ENCODE data around the gene GNAS.

Gene GNAS

GRCh38 chr20:58950603-58951002, 98.1 kb downstream of the GNAS start:
- FAIRE-seq: no peak
- TF ChIP-seq SPI1 (IDR thresholded peaks at IDR 0.05; ENCODE audit: low read depth, low read length) (no peak), TAF1 (IDR thresholded peaks at IDR 0.05; ENCODE audit: low read depth, low read length) (no peak), POLR2A (IDR thresholded peaks at IDR 0.05; ENCODE audit: low read depth, low read length) (no peak), PAX5 (IDR thresholded peaks at IDR 0.05; ENCODE audit: insufficient read depth, low read length, severe bottlenecking) (no peak), POU2F2 (IDR thresholded peaks at IDR 0.05; ENCODE audit: low read depth, low read length) (no peak), POLR2AphosphoS5 (IDR thresholded peaks at IDR 0.05; ENCODE audit: low read depth, low read length) (no peak)
- DNase-seq (ENCODE audit: insufficient read length, low spot score): no peak

DNA sequence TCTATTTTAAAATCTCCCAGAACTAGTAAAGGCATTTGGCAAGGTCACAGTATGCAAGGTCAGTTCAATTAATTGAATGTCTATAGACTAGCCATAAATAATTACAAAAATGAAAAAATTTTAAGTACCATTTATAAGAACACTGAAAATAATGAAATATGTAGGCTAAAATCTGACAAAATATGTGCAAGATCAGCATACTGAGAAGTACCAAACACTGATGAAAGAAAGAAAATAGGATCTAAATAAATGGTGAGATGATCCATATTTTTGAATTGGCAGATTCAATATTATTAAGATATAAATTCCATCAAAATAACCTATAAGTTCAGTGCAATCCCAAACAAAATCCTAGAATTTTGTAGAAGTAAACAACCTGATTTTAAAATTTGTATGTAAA, 100.5 kb downstream of the GNAS start:
- FAIRE-seq: no peak
- DNase-seq (ENCODE audit: insufficient read length, low spot score): no peak
- no peak for TF ChIP-seq POU2F2 (IDR thresholded peaks at IDR 0.05; ENCODE audit: low read depth, low read length)
- TF ChIP-seq TAF1 (IDR thresholded peaks at IDR 0.05; ENCODE audit: low read depth, low read length): no peak

DNA sequence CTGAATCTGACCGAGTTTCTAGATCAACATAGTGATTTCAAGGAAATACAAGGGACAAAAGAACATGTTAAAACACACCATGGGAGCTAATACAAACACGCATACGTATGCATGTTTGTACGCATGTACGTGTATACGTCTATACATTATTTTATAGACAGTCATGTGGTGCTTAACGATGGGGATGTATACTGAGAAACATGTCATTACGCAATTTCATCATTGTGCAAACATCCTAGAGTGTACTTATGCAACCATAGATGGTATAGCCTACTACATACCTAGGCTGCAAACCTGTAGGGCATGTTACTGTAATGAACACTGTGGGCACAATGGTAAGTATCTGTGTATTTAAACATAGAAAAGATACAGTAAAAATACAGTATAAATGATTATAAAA, 103.6 kb downstream of the GNAS start:
- TF ChIP-seq SPI1 (IDR thresholded peaks at IDR 0.05; ENCODE audit: low read depth, low read length) (no peak), PAX5 (IDR thresholded peaks at IDR 0.05; ENCODE audit: insufficient read depth, low read length, severe bottlenecking) (no peak), POU2F2 (IDR thresholded peaks at IDR 0.05; ENCODE audit: low read depth, low read length) (no peak), POLR2AphosphoS5 (IDR thresholded peaks at IDR 0.05; ENCODE audit: low read depth, low read length) (no peak), TAF1 (IDR thresholded peaks at IDR 0.05; ENCODE audit: low read depth, low read length) (no peak), POLR2A (IDR thresholded peaks at IDR 0.05; ENCODE audit: low read depth, low read length) (no peak)
- DNase-seq (ENCODE audit: insufficient read length, low spot score) (no peak), FAIRE-seq (no peak)

- DNase-seq (ENCODE audit: insufficient read length, low spot score): no peak
Measured at GRCh38 chr20:58959652-58960051, 107.1 kb downstream of the GNAS start.

More at GRCh38 chr20:58959652-58960051, 107.1 kb downstream of the GNAS start:
- FAIRE-seq: no peak
- TF ChIP-seq TAF1 (IDR thresholded peaks at IDR 0.05; ENCODE audit: low read depth, low read length) (no peak), SPI1 (IDR thresholded peaks at IDR 0.05; ENCODE audit: low read depth, low read length) (no peak), POU2F2 (IDR thresholded peaks at IDR 0.05; ENCODE audit: low read depth, low read length) (no peak), PAX5 (IDR thresholded peaks at IDR 0.05; ENCODE audit: insufficient read depth, low read length, severe bottlenecking) (no peak), POLR2AphosphoS5 (IDR thresholded peaks at IDR 0.05; ENCODE audit: low read depth, low read length) (no peak)

Measured in GM12891 (cell line).